H9 (cell line): ENCODE results near the gene ATP6V1D. TPM values are rescaled to one million over a fixed set of nuclear protein-coding genes. Genes with fewer than 3 reads are reported as not detected.

Source experiments
- DNase-seq: peaks from one replicate; pipeline ENCODE4 v3.0.0-alpha.2; 2017
- H2AFZ ChIP-seq: one replicate; pipeline ENCODE4 v1.6.1; 2013; ENCODE audit warnings: mild to moderate bottlenecking, low read length, control low read depth, moderate library complexity
- H2AK5ac ChIP-seq: 2 replicates; pipeline ENCODE4 v1.6.1; 2013; ENCODE audit warnings: low read length, control low read depth, mixed read lengths; ENCODE audit not compliant: insufficient read length
- H2BK120ac ChIP-seq: one replicate; pipeline ENCODE4 v1.6.1; 2013; ENCODE audit warnings: low read depth, mild to moderate bottlenecking, low read length, control low read depth, inconsistent platforms; ENCODE audit not compliant: poor library complexity, severe bottlenecking
- H2BK12ac ChIP-seq: 2 replicates; pipeline ENCODE4 v1.6.1; 2013; ENCODE audit warnings: low read length, control low read depth, mixed read lengths, low read depth; ENCODE audit not compliant: insufficient read length
- H2BK15ac ChIP-seq: 2 replicates; pipeline ENCODE4 v1.6.1; 2013; ENCODE audit warnings: low read depth, low read length, control low read depth
- H2BK20ac ChIP-seq: one replicate; pipeline ENCODE4 v1.6.1; 2013; ENCODE audit warnings: low read depth, mild to moderate bottlenecking, low read length, control low read depth, inconsistent platforms; ENCODE audit not compliant: poor library complexity, severe bottlenecking
- H2BK5ac ChIP-seq: 2 replicates; pipeline ENCODE4 v1.6.1; 2013; ENCODE audit warnings: low read length, control low read depth, mixed read lengths; ENCODE audit not compliant: insufficient read length
- H3K14ac ChIP-seq: 2 replicates; pipeline ENCODE4 v1.6.1; 2013; ENCODE audit warnings: low read length, control low read depth; ENCODE audit not compliant: insufficient read depth
- H3K18ac ChIP-seq: 2 replicates; pipeline ENCODE4 v1.6.1; 2013; ENCODE audit warnings: low read depth, mild to moderate bottlenecking, mixed read lengths, low read length, control low read depth; ENCODE audit not compliant: insufficient read length
- H3K23ac ChIP-seq: 2 replicates; pipeline ENCODE4 v1.6.1; 2013; ENCODE audit warnings: low read length, control low read depth, mixed read lengths, low read depth; ENCODE audit not compliant: insufficient read length
- H3K23me2 ChIP-seq: 2 replicates; pipeline ENCODE4 v1.6.1; 2013; ENCODE audit warnings: low read depth, mild to moderate bottlenecking, mixed read lengths, low read length, control low read depth; ENCODE audit not compliant: insufficient read length, poor library complexity, severe bottlenecking
- H3K27ac ChIP-seq: 2 replicates; pipeline ENCODE4 v1.5.1; 2013; ENCODE audit warnings: low read length, control low read depth, mixed read lengths, low read depth; ENCODE audit not compliant: insufficient read length
- H3K27me3 ChIP-seq: 2 replicates; pipeline ENCODE4 v1.6.1; 2013; ENCODE audit warnings: low read length, control low read depth, inconsistent platforms; ENCODE audit not compliant: insufficient read depth
- H3K4ac ChIP-seq: 2 replicates; pipeline ENCODE4 v1.6.1; 2013; ENCODE audit warnings: low read depth, mild to moderate bottlenecking, control low read depth, inconsistent platforms, low read length, moderate library complexity
- H3K4me1 ChIP-seq: 2 replicates; pipeline ENCODE4 v1.6.1; 2013; ENCODE audit warnings: low read length, control low read depth, inconsistent platforms; ENCODE audit not compliant: insufficient read depth
- H3K4me2 ChIP-seq: 2 replicates; pipeline ENCODE4 v1.6.1; 2013; ENCODE audit warnings: low read length, control low read depth, mixed read lengths; ENCODE audit not compliant: insufficient read length, insufficient read depth
- H3K56ac ChIP-seq: 2 replicates; pipeline ENCODE4 v1.6.1; 2013; ENCODE audit warnings: low read depth, mild to moderate bottlenecking, mixed read lengths, low read length, control low read depth; ENCODE audit not compliant: insufficient read length
- H3K79me1 ChIP-seq: 2 replicates; pipeline ENCODE4 v1.6.1; 2013; ENCODE audit warnings: low read depth, mild to moderate bottlenecking, moderate library complexity, low read length, control low read depth, inconsistent platforms; ENCODE audit not compliant: insufficient read depth, poor library complexity, severe bottlenecking
- H3K79me2 ChIP-seq: 2 replicates; pipeline ENCODE4 v1.6.1; 2013; ENCODE audit warnings: low read length, control low read depth, inconsistent platforms; ENCODE audit not compliant: insufficient read depth
- H3K9ac ChIP-seq: 2 replicates; pipeline ENCODE4 v1.6.1; 2013; ENCODE audit warnings: low read length, control low read depth, mixed read lengths; ENCODE audit not compliant: insufficient read length; ENCODE audit errors: extremely low read depth
- H3K9me3 ChIP-seq: one replicate; pipeline ENCODE4 v1.6.1; 2013; ENCODE audit warnings: low read depth, low read length, inconsistent platforms; ENCODE audit not compliant: control insufficient read depth
- H3T11ph ChIP-seq: one replicate; pipeline ENCODE4 v1.6.1; 2013; ENCODE audit warnings: mild to moderate bottlenecking, low read length, control low read depth, inconsistent platforms
- H4K20me1 ChIP-seq: one replicate; pipeline ENCODE4 v1.6.1; 2013; ENCODE audit not compliant: control insufficient read depth, insufficient read length, insufficient read depth
- H4K5ac ChIP-seq: 2 replicates; pipeline ENCODE4 v1.6.1; 2013; ENCODE audit warnings: low read depth, mild to moderate bottlenecking, mixed read lengths, low read length, control low read depth; ENCODE audit not compliant: insufficient read length
- H4K8ac ChIP-seq: replicated peaks from 2 replicates; pipeline ENCODE4 v1.6.1; 2013; ENCODE audit warnings: low read length, control low read depth, mixed read lengths, low read depth; ENCODE audit not compliant: insufficient read length
- H4K91ac ChIP-seq: 2 replicates; pipeline ENCODE4 v1.6.1; 2013; ENCODE audit warnings: low read depth, mild to moderate bottlenecking, moderate library complexity, mixed read lengths, low read length, control low read depth; ENCODE audit not compliant: insufficient read length
- H3K27ac Mint-ChIP-seq, 3 experiments: 2 replicates in 2 of 3; 3 replicates in 1 of 3; pipeline ENCODE4 v1.8.0; 2020 to 2021; ENCODE audit warnings: mixed read lengths in 3 of 3, mild to moderate bottlenecking in 1 of 3, moderate library complexity in 1 of 3
- H3K27me3 Mint-ChIP-seq: 2 replicates; pipeline ENCODE4 v1.8.0; 2021; ENCODE audit warnings: low read depth, mild to moderate bottlenecking, moderate library complexity, mixed read lengths
- H3K36me3 Mint-ChIP-seq, 3 experiments: 2 replicates in 2 of 3; 3 replicates in 1 of 3; pipeline ENCODE4 v1.8.0; 2020 to 2021; ENCODE audit warnings: low read depth in 3 of 3, mixed read lengths in 3 of 3; ENCODE audit not compliant: insufficient read depth in 1 of 3
- H3K4me1 Mint-ChIP-seq, 2 experiments: 2 replicates each; pipeline ENCODE4 v1.8.0; 2020; ENCODE audit warnings: mixed read lengths in 2 of 2
- H3K4me3 Mint-ChIP-seq, 2 experiments: 2 replicates in 1 of 2; 3 replicates in 1 of 2; pipeline ENCODE4 v1.8.0; 2020 to 2021; ENCODE audit warnings: mild to moderate bottlenecking in 2 of 2, mixed read lengths in 2 of 2, moderate library complexity in 1 of 2
- H3K9me3 Mint-ChIP-seq, 2 experiments: 2 replicates in 1 of 2; 3 replicates in 1 of 2; pipeline ENCODE4 v1.8.0; 2020; ENCODE audit warnings: mild to moderate bottlenecking in 2 of 2, mixed read lengths in 2 of 2, moderate library complexity in 1 of 2
- CTCF ChIP-seq: fragments of 200-600 bp; sonication (generic); conservative IDR thresholded peaks from 3 replicates; pipeline ENCODE4 v1.8.0; 2021; ENCODE audit warnings: antibody characterized with exemption, mild to moderate bottlenecking
- WGBS: extraction: QIAGEN DNeasy Blood & Tissue Kit; methylation state at CpG from one replicate; pipeline ENCODE4 v1.1.7; 2013; ENCODE audit warnings: missing lambda C conversion rate, low lambda C conversion rate, mixed read lengths; ENCODE audit not compliant: insufficient read length; ENCODE audit errors: extremely low coverage; 5-methylcytosine and 5-hydroxymethylcytosine counted together
- total RNA-seq: library from RNA; stranded (reverse); gene quantifications from 2 replicates; pipeline ENCODE4 v1.2.1, GENCODE V29; 2021

The ATP6V1D gene
- total RNA-seq, 1 experiment from 2014 or later: 85.7 TPM

- H3K4ac ChIP-seq: no peak overlapping the region
- H4K8ac ChIP-seq: no peak overlapping the region
- Mint-ChIP-seq H3K4me3 (no peak overlapping the region), H3K27me3 (no peaks in the 10 kb centered on the region), H3K9me3 (no peaks in the 10 kb centered on the region), H3K27ac (no peak overlapping the region), H3K36me3 (peaks cover 0 to 11% (median 0%) of the 10 kb centered on the region in 3 experiments; a peak in 2 of 7 replicates), H3K4me1 (no peaks in the 10 kb centered on the region)
- WGBS: no CpG with 5 or more reads among the region's 1 CpG
- H2BK120ac ChIP-seq: no peak overlapping the region
- DNase-seq: no peak
- no peaks in the 10 kb centered on the region for H3K79me1 ChIP-seq
- no peak overlapping the region for H3T11ph ChIP-seq
- no peak overlapping the region for H2BK15ac ChIP-seq
- H3K4me2 ChIP-seq: no peak overlapping the region
- no peak overlapping the region for H3K9ac ChIP-seq
- no peak overlapping the region for H2BK20ac ChIP-seq
- TF ChIP-seq CTCF: no peak
- no peak overlapping the region for H3K18ac ChIP-seq
- no peaks in the 10 kb centered on the region for H3K9me3 ChIP-seq
- no peaks in the 10 kb centered on the region for H4K20me1 ChIP-seq
- H4K5ac ChIP-seq: no peak overlapping the region
- H4K91ac ChIP-seq: no peak overlapping the region
- no peak overlapping the region for H3K23ac ChIP-seq
- H3K23me2 ChIP-seq: no peaks in the 10 kb centered on the region
- no peak overlapping the region for H2BK12ac ChIP-seq
- H3K27ac ChIP-seq: no peak overlapping the region
- H3K56ac ChIP-seq: no peak overlapping the region
- no peak overlapping the region for H2BK5ac ChIP-seq
- H3K14ac ChIP-seq: no peak overlapping the region
- no peak overlapping the region for H2AFZ ChIP-seq
- H2AK5ac ChIP-seq: no peak overlapping the region
- no peaks in the 10 kb centered on the region for H3K79me2 ChIP-seq
- no peaks in the 10 kb centered on the region for H3K4me1 ChIP-seq
- no peaks in the 10 kb centered on the region for H3K27me3 ChIP-seq
Observed at GRCh38 chr14:67313153-67313552, 46.5 kb downstream of the ATP6V1D start.
